ENCODE data around the gene RBM20. TPM values are rescaled to one million over a fixed set of nuclear protein-coding genes. Genes with fewer than 3 reads are reported as not detected.
"Not testable (repeated sequence)": the region's sequence is repeated elsewhere in the genome, so short reads cannot be mapped to it uniquely, and the experiment has no call there.

RBM20 gene
- total RNA-seq, 1 donor from 2014 or later, result 3.3 TPM

- Histone ChIP-seq H3K4me3 (ENCODE audit: low read depth, low read length) (no peak overlapping the region), H3K36me3 (ENCODE audit: control insufficient read depth, insufficient read depth, low read length) (no peaks in the 10 kb centered on the region), H3K27me3 (ENCODE audit: control insufficient read depth, insufficient read depth, low read length) (no peaks in the 10 kb centered on the region)
- no peak for TF ChIP-seq CTCF (IDR thresholded peaks at IDR 0.05; ENCODE audit: insufficient read depth, low read length, poor library complexity, severe bottlenecking)
- DNase-seq (ENCODE audit: low read depth), result no peak
Observed at GRCh38 chr10:110619514-110620397, 24.4 kb upstream of the RBM20 start.

GRCh38 chr10:110620398-110620719 lies 23.8 kb upstream of the RBM20 start:
- no peaks in the 10 kb centered on the region for H3K27me3 ChIP-seq (ENCODE audit: control insufficient read depth, insufficient read depth, low read length)
- no peak overlapping the region for H3K4me3 ChIP-seq (ENCODE audit: low read depth, low read length)
- TF ChIP-seq CTCF (IDR thresholded peaks at IDR 0.05; ENCODE audit: insufficient read depth, low read length, poor library complexity, severe bottlenecking), result no peak
- no peak for DNase-seq (ENCODE audit: low read depth)
- no peaks in the 10 kb centered on the region for H3K36me3 ChIP-seq (ENCODE audit: control insufficient read depth, insufficient read depth, low read length)

- DNase-seq (ENCODE audit: low read depth); H3K27me3 ChIP-seq (ENCODE audit: control insufficient read depth, insufficient read depth, low read length); H3K4me3 ChIP-seq (ENCODE audit: low read depth, low read length); H3K36me3 ChIP-seq (ENCODE audit: control insufficient read depth, insufficient read depth, low read length): not testable (repeated sequence)
Observed at GRCh38 chr10:110623316-110623715, 20.8 kb upstream of the RBM20 start.

- TF ChIP-seq CTCF (IDR thresholded peaks at IDR 0.05; ENCODE audit: insufficient read depth, low read length, poor library complexity, severe bottlenecking), result no peak
- DNase-seq (ENCODE audit: low read depth), result no peak
- H3K27me3 ChIP-seq (ENCODE audit: control insufficient read depth, insufficient read depth, low read length), result no peaks in the 10 kb centered on the region
- no peaks in the 10 kb centered on the region for H3K36me3 ChIP-seq (ENCODE audit: control insufficient read depth, insufficient read depth, low read length)
- no peak overlapping the region for H3K4me3 ChIP-seq (ENCODE audit: low read depth, low read length)
Observed at GRCh38 chr10:110625356-110625894, 18.7 kb upstream of the RBM20 start.

- no peak for TF ChIP-seq CTCF (IDR thresholded peaks at IDR 0.05; ENCODE audit: insufficient read depth, low read length, poor library complexity, severe bottlenecking)
- Histone ChIP-seq H3K27me3 (ENCODE audit: control insufficient read depth, insufficient read depth, low read length) (no peaks in the 10 kb centered on the region), H3K4me3 (ENCODE audit: low read depth, low read length) (no peak overlapping the region), H3K36me3 (ENCODE audit: control insufficient read depth, insufficient read depth, low read length) (no peaks in the 10 kb centered on the region)
- DNase-seq (ENCODE audit: low read depth), result no peak
Observed at GRCh38 chr10:110625951-110626855, 17.9 kb upstream of the RBM20 start.

- Histone ChIP-seq H3K36me3 (ENCODE audit: control insufficient read depth, insufficient read depth, low read length) (no peaks in the 10 kb centered on the region), H3K4me3 (ENCODE audit: low read depth, low read length) (no peak overlapping the region), H3K27me3 (ENCODE audit: control insufficient read depth, insufficient read depth, low read length) (no peaks in the 10 kb centered on the region)
- DNase-seq (ENCODE audit: low read depth), result no peak
- TF ChIP-seq CTCF (IDR thresholded peaks at IDR 0.05; ENCODE audit: insufficient read depth, low read length, poor library complexity, severe bottlenecking), result no peak
Observed at GRCh38 chr10:110628161-110628560, 16.0 kb upstream of the RBM20 start.
